Measurements from ENCODE around the gene SLC29A4.
A peak's percentile ranks its signal among the peaks of the same experiment; 100 is the strongest.

Gene SLC29A4

DNA sequence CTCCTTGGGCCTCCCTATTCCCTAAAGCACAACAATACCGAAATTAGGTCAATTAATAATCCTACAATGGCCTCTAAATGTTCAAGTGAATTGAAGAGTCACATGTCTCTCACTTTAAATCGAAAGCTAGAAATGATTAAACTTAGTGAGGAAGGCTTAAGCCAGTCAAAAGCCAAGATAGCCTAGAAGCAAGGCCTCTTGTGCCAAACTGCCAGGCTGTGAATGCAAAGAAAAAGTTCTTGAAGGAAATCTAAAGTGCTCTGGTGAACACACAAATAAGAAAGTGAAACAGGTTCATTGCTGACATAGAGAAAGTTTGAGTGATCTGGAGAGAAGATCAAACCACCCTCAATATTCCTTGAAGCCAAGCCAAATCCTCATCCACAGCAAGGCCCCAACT lies 57.2 kb downstream of the SLC29A4 start:
- H2BK12ac ChIP-seq (ENCODE audit: low read length), result no peak overlapping the region
- H3K4ac ChIP-seq (ENCODE audit: low read length), result no peak overlapping the region
- H3K79me1 ChIP-seq (ENCODE audit: low read depth, low read length), result peaks cover 2% of the 10 kb centered on the region
- no peak overlapping the region for H3K27ac ChIP-seq (replicated peaks; ENCODE audit: low read length)
- no peak overlapping the region for H2BK15ac ChIP-seq (ENCODE audit: low read length)
- no peak overlapping the region for H3K4me2 ChIP-seq (ENCODE audit: insufficient read depth, low read length, poor library complexity, severe bottlenecking)
- peaks cover 14 to 55% of the 10 kb centered on the region in 2 donors for H3K9me3 ChIP-seq (replicated peaks in 1 of 2; ENCODE audit: control insufficient read depth in 2 of 2, insufficient read depth in 1 of 2, low read depth in 1 of 2, low read length in 2 of 2)
- H4K91ac ChIP-seq (ENCODE audit: low read depth, low read length, poor library complexity), result no peak overlapping the region
- H3K18ac ChIP-seq (ENCODE audit: low read length), result no peak overlapping the region
- H3K36me3 ChIP-seq (replicated peaks in 1 of 2; ENCODE audit: control insufficient read depth in 2 of 2, insufficient read depth in 2 of 2, low read length in 2 of 2), result peaks cover 25 to 92% of the 10 kb centered on the region in 2 donors
- H2AFZ ChIP-seq (ENCODE audit: low read length), result no peak overlapping the region
- no peak overlapping the region for H3K4me3 ChIP-seq (ENCODE audit: low read length in 2 of 2)
- no peak overlapping the region for H3K9ac ChIP-seq (ENCODE audit: low read depth, low read length, poor library complexity)
- H4K8ac ChIP-seq (ENCODE audit: low read depth, low read length), result no peak overlapping the region
- no peak overlapping the region for H2BK5ac ChIP-seq (ENCODE audit: low read length)
- H3K4me1 ChIP-seq (ENCODE audit: control insufficient read depth in 2 of 2, insufficient read depth in 1 of 2, low read depth in 1 of 2, low read length in 2 of 2), result no peaks in the 10 kb centered on the region
- no peak overlapping the region for H2AK5ac ChIP-seq (ENCODE audit: low read depth, low read length)
- no peaks in the 10 kb centered on the region for H3K27me3 ChIP-seq (ENCODE audit: control insufficient read depth in 3 of 3, insufficient read depth in 3 of 3, low read depth in 1 of 3, low read length in 3 of 3)
- no peak overlapping the region for H2BK120ac ChIP-seq (ENCODE audit: low read depth, low read length)
- no peak overlapping the region for H3K14ac ChIP-seq (ENCODE audit: low read length)
- DNase-seq (ENCODE audit: low spot score), result no peak
- no CpG with 5 or more reads among the region's 2 CpGs for WGBS, 2 donors (ENCODE audit: extremely low coverage in 2 of 2, insufficient read length in 2 of 2, insufficient replicate concordance in 1 of 2)
- no peak overlapping the region for H3K23ac ChIP-seq (ENCODE audit: low read depth, low read length, poor library complexity)

DNA sequence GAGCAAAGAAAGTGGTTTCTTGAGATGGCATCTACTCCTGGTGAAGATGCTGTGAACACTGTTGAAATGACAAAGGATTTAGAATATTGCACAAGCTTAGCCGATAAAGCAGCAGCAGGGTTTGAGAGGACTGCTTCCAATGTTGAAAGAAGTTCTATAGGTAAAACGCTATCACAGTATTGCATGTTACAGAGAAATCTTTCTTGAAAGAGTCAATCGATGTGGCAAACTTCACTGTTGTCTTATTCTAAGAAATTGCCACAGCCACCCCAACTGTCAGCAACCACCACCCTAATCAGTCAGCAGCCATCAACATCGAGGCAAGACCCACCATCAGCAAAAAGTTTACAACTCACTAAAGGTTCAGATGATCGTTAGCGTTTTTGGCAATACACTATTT lies 59.9 kb downstream of the SLC29A4 start:
- Histone ChIP-seq H2BK5ac (ENCODE audit: low read length) (no peak overlapping the region), H3K23ac (ENCODE audit: low read depth, low read length, poor library complexity) (no peak overlapping the region), H2BK120ac (ENCODE audit: low read depth, low read length) (no peak overlapping the region), H3K79me1 (ENCODE audit: low read depth, low read length) (peaks cover 4% of the 10 kb centered on the region), H3K4me1 (ENCODE audit: control insufficient read depth in 2 of 2, insufficient read depth in 1 of 2, low read depth in 1 of 2, low read length in 2 of 2) (no peaks in the 10 kb centered on the region), H2BK12ac (ENCODE audit: low read length) (no peak overlapping the region), H2AK5ac (ENCODE audit: low read depth, low read length) (no peak overlapping the region), H3K9me3 (replicated peaks in 1 of 2; ENCODE audit: control insufficient read depth in 2 of 2, insufficient read depth in 1 of 2, low read depth in 1 of 2, low read length in 2 of 2) (peaks cover 14 to 42% of the 10 kb centered on the region in 2 donors), H3K36me3 (replicated peaks in 1 of 2; ENCODE audit: control insufficient read depth in 2 of 2, insufficient read depth in 2 of 2, low read length in 2 of 2) (peaks cover 27 to 84% of the 10 kb centered on the region in 2 donors), H4K91ac (ENCODE audit: low read depth, low read length, poor library complexity) (no peak overlapping the region), H3K4me2 (ENCODE audit: insufficient read depth, low read length, poor library complexity, severe bottlenecking) (no peak overlapping the region), H2AFZ (ENCODE audit: low read length) (no peak overlapping the region), H2BK15ac (ENCODE audit: low read length) (no peak overlapping the region), H3K18ac (ENCODE audit: low read length) (no peak overlapping the region), H3K27ac (replicated peaks; ENCODE audit: low read length) (no peak overlapping the region), H3K4me3 (ENCODE audit: low read length in 2 of 2) (no peak overlapping the region), H3K27me3 (ENCODE audit: control insufficient read depth in 3 of 3, insufficient read depth in 3 of 3, low read depth in 1 of 3, low read length in 3 of 3) (no peaks in the 10 kb centered on the region), H3K14ac (ENCODE audit: low read length) (no peak overlapping the region), H4K8ac (ENCODE audit: low read depth, low read length) (no peak overlapping the region), H3K9ac (ENCODE audit: low read depth, low read length, poor library complexity) (no peak overlapping the region), H3K4ac (ENCODE audit: low read length) (no peak overlapping the region)
- WGBS, 2 donors (ENCODE audit: extremely low coverage in 2 of 2, insufficient read length in 2 of 2, insufficient replicate concordance in 1 of 2), result no CpG with 5 or more reads among the region's 6 CpGs
- DNase-seq (ENCODE audit: low spot score), result no peak

DNA sequence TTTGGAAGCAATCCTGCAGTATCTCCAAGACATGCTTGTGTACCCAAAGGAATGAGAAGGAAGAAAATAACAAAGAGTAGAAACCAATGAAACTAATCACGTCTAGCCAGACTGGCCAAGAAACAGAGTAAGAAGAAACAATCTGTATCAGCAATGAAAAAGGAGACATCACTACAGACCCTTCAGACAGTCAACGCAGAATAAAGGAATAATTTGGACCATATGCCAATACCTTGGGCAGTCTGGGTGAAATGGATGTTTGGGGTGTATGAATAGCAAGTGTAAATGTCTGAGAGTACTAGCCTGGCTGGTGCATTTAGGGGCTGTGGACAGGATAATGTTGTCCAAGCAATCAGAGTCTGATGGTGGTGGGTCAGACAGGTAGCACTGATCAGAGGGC lies 61.1 kb downstream of the SLC29A4 start:
- no peak overlapping the region for H3K4ac ChIP-seq (ENCODE audit: low read length)
- no peak overlapping the region for H3K18ac ChIP-seq (ENCODE audit: low read length)
- no peak overlapping the region for H3K23ac ChIP-seq (ENCODE audit: low read depth, low read length, poor library complexity)
- H3K27me3 ChIP-seq (ENCODE audit: control insufficient read depth in 3 of 3, insufficient read depth in 3 of 3, low read depth in 1 of 3, low read length in 3 of 3), result peaks cover 0 to under 1% (median 0%) of the 10 kb centered on the region in 3 experiments
- H2BK5ac ChIP-seq (ENCODE audit: low read length), result no peak overlapping the region
- peaks cover 4% of the 10 kb centered on the region for H3K79me1 ChIP-seq (ENCODE audit: low read depth, low read length)
- H3K9ac ChIP-seq (ENCODE audit: low read depth, low read length, poor library complexity), result no peak overlapping the region
- no peak overlapping the region for H3K14ac ChIP-seq (ENCODE audit: low read length)
- H3K9me3 ChIP-seq (replicated peaks in 1 of 2; ENCODE audit: control insufficient read depth in 2 of 2, insufficient read depth in 1 of 2, low read depth in 1 of 2, low read length in 2 of 2), result peaks cover 14 to 38% of the 10 kb centered on the region in 2 donors
- H3K27ac ChIP-seq (replicated peaks; ENCODE audit: low read length), result no peak overlapping the region
- no peak overlapping the region for H3K4me2 ChIP-seq (ENCODE audit: insufficient read depth, low read length, poor library complexity, severe bottlenecking)
- H2BK15ac ChIP-seq (ENCODE audit: low read length), result no peak overlapping the region
- no peak overlapping the region for H2BK12ac ChIP-seq (ENCODE audit: low read length)
- H3K4me3 ChIP-seq (ENCODE audit: low read length in 2 of 2), result no peak overlapping the region
- no peak overlapping the region for H4K91ac ChIP-seq (ENCODE audit: low read depth, low read length, poor library complexity)
- peaks cover 27 to 79% of the 10 kb centered on the region in 2 donors for H3K36me3 ChIP-seq (replicated peaks in 1 of 2; ENCODE audit: control insufficient read depth in 2 of 2, insufficient read depth in 2 of 2, low read length in 2 of 2)
- no peak overlapping the region for H2AK5ac ChIP-seq (ENCODE audit: low read depth, low read length)
- H2AFZ ChIP-seq (ENCODE audit: low read length), result no peak overlapping the region
- no peak overlapping the region for H4K8ac ChIP-seq (ENCODE audit: low read depth, low read length)
- DNase-seq (ENCODE audit: low spot score), result no peak
- H3K4me1 ChIP-seq (ENCODE audit: control insufficient read depth in 2 of 2, insufficient read depth in 1 of 2, low read depth in 1 of 2, low read length in 2 of 2), result peaks cover 0 to under 1% of the 10 kb centered on the region in 2 donors
- H2BK120ac ChIP-seq (ENCODE audit: low read depth, low read length), result no peak overlapping the region
- WGBS, 2 donors (ENCODE audit: extremely low coverage in 2 of 2, insufficient read length in 2 of 2, insufficient replicate concordance in 1 of 2), result no CpG with 5 or more reads among the region's 2 CpGs

GRCh38 chr7:5344342-5344741 lies 61.6 kb downstream of the SLC29A4 start:
- Histone ChIP-seq H3K23ac (ENCODE audit: low read depth, low read length, poor library complexity) (no peak overlapping the region), H2BK5ac (ENCODE audit: low read length) (no peak overlapping the region), H3K27ac (replicated peaks; ENCODE audit: low read length) (no peak overlapping the region), H2BK12ac (ENCODE audit: low read length) (no peak overlapping the region), H4K8ac (ENCODE audit: low read depth, low read length) (no peak overlapping the region), H3K9ac (ENCODE audit: low read depth, low read length, poor library complexity) (no peak overlapping the region), H3K14ac (ENCODE audit: low read length) (no peak overlapping the region), H3K18ac (ENCODE audit: low read length) (no peak overlapping the region), H3K4ac (ENCODE audit: low read length) (no peak overlapping the region), H3K27me3 (ENCODE audit: control insufficient read depth in 3 of 3, insufficient read depth in 3 of 3, low read depth in 1 of 3, low read length in 3 of 3) (peaks cover 0 to 4% (median 0%) of the 10 kb centered on the region in 3 experiments), H3K4me2 (ENCODE audit: insufficient read depth, low read length, poor library complexity, severe bottlenecking) (no peak overlapping the region), H3K4me1 (ENCODE audit: control insufficient read depth in 2 of 2, insufficient read depth in 1 of 2, low read depth in 1 of 2, low read length in 2 of 2) (peaks cover 0 to 4% of the 10 kb centered on the region in 2 donors), H2AFZ (ENCODE audit: low read length) (no peak overlapping the region), H4K91ac (ENCODE audit: low read depth, low read length, poor library complexity) (no peak overlapping the region), H3K9me3 (replicated peaks in 1 of 2; ENCODE audit: control insufficient read depth in 2 of 2, insufficient read depth in 1 of 2, low read depth in 1 of 2, low read length in 2 of 2) (peaks cover 14 to 38% of the 10 kb centered on the region in 2 donors), H3K36me3 (replicated peaks in 1 of 2; ENCODE audit: control insufficient read depth in 2 of 2, insufficient read depth in 2 of 2, low read length in 2 of 2) (peaks cover 27 to 79% of the 10 kb centered on the region in 2 donors), H2AK5ac (ENCODE audit: low read depth, low read length) (no peak overlapping the region), H2BK120ac (ENCODE audit: low read depth, low read length) (no peak overlapping the region), H3K4me3 (ENCODE audit: low read length in 2 of 2) (peak overlapping the region in 1 of 2 donors; percentile 39), H2BK15ac (ENCODE audit: low read length) (no peak overlapping the region), H3K79me1 (ENCODE audit: low read depth, low read length) (peaks cover 4% of the 10 kb centered on the region)
- DNase-seq (ENCODE audit: low spot score), result no peak
- no CpG with 5 or more reads among the region's 4 CpGs for WGBS, 2 donors (ENCODE audit: extremely low coverage in 2 of 2, insufficient read length in 2 of 2, insufficient replicate concordance in 1 of 2)
